Fibroblast of the aortic adventitia (primary cell): ENCODE data around the gene TMPRSS6. TPM values are rescaled to one million over a fixed set of nuclear protein-coding genes. Genes with fewer than 3 reads are reported as not detected.

Source experiments
- DNase-seq: peaks from one replicate; pipeline ENCODE4 v3.0.0-alpha.2; 2010; ENCODE audit warnings: low read depth
- H3K4me3 ChIP-seq: 2 replicates; pipeline ENCODE4 v1.5.1; 2011; ENCODE audit warnings: low read depth, mild to moderate bottlenecking, control low read depth, low read length, moderate library complexity
- total RNA-seq: library from RNA; depleted of rRNA; stranded (reverse); fragments of >200 nt; gene quantifications from 2 replicates; pipeline ENCODE4 v1.2.3, GENCODE V29; 2012; ENCODE audit warnings: low replicate concordance
- TF ChIP-seq, protein P1 (sequence below): IDR thresholded peaks from 2 replicates; pipeline ENCODE4 v1.5.1; 2011; ENCODE audit warnings: mild to moderate bottlenecking, low read length, control low read depth, inconsistent platforms; ENCODE audit not compliant: insufficient read depth

Gene TMPRSS6
- total RNA-seq, 1 donor: not detected

DNA sequence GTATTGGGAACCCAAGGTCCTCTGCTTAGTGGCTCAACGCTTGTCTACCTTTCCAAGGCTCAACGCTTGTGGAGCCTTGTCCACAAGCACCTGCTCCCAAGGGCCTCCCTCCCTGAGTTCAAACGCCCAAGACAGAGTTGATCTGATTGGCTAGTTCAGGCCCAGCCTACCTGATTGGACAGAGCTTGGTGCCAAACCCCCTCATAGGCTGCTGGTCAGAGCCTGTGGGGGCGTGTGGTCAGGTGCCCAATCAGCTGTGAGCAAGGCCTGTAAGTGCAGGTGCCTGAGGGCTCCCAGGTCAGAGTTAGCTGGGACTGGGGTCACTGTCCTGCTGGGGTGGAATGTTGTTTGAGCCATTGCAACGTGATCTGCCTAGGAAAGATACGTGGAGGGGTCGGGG lies 16.9 kb upstream of the TMPRSS6 start:
- TF ChIP-seq, protein P1, sequence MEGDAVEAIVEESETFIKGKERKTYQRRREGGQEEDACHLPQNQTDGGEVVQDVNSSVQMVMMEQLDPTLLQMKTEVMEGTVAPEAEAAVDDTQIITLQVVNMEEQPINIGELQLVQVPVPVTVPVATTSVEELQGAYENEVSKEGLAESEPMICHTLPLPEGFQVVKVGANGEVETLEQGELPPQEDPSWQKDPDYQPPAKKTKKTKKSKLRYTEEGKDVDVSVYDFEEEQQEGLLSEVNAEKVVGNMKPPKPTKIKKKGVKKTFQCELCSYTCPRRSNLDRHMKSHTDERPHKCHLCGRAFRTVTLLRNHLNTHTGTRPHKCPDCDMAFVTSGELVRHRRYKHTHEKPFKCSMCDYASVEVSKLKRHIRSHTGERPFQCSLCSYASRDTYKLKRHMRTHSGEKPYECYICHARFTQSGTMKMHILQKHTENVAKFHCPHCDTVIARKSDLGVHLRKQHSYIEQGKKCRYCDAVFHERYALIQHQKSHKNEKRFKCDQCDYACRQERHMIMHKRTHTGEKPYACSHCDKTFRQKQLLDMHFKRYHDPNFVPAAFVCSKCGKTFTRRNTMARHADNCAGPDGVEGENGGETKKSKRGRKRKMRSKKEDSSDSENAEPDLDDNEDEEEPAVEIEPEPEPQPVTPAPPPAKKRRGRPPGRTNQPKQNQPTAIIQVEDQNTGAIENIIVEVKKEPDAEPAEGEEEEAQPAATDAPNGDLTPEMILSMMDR: no peak
- DNase-seq: no peak

DNA sequence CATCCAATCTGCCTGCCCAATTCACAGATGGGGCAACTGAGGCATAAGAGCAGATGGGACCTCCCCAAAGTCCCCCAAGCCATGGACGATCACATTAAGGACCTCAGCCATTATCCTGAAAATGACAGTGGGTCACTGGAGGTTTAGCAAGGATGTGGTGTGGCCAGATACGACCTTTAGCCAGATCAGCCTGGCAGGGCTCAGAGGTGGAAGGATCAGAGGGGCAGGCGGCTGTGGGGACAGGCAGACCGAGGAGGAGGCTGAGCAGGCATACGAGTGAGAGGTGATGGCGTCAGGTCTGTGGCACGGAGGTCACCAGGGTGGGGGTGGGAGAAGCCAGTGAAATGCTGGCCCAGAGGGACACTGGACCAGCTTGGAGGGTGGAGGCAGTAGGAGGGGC lies 14.1 kb upstream of the TMPRSS6 start:
- TF ChIP-seq, protein P1: no peak
- H3K4me3 ChIP-seq: no peak overlapping the region
- no peak for DNase-seq

More for the DNA sequence above, 16.9 kb upstream of the TMPRSS6 start:
- H3K4me3 ChIP-seq: no peak overlapping the region

DNA sequence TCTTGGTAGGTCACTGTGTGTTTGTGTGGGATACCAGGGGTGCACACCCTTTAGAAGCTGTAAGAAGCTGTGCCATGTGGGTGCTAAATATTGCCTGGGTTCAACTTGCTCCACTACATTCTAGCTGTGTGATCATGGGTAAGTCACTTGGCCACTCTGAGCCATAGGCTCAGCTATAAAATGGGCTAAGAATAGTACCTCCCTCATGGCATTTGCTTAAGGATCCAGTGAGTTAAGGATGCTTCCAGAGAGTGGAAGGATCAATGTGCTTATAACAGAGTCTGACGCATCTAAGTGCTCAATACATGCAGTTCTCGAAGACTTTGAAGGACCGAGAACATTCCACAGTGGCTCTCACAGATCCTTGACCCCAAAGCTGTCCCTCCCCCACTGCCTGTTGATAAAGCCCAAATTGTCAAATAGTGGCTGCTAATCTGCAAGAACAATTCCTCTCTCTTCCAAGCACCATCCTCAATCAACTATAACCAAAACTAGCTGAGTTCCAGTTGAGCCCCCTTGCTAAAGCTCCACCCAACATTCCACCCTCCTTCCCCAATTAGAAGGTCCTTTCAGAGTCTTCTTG lies 13.2 kb upstream of the TMPRSS6 start:
- DNase-seq: no peak
- TF ChIP-seq, protein P1: no peak
- no peak overlapping the region for H3K4me3 ChIP-seq

DNA sequence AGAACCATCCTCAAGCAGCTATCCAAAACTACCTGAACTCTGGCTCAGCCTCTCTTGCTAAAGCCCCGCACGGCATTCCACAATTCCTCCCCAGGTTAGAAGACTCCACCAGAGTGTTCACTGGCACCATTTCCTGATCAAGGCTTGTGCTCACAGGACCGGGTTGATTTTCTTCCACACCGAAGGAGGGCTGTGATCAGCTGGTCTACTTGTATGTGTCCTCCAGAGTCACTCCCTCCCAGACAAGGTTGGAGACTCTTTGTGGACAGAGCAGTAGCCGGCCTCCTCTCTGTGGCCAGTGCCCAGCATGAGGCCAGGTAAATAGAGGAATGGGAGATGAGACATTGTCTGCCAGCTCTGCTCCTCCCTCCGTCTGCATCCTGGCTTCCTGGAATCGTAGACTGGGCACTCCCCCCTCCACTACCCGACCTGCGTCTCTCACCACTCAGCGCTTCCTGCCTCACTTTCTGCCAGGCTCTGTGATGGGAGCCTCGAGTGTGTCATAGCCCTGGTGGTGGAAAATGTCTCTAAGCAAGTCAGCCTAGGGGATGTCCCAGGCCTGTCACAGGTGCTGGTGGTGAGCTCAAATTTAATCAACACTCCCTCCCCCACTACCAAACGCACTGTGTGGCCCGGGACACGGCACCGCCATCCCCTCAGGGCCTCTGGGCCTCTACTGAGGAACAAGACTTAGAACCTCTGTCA lies 12.5 kb upstream of the TMPRSS6 start:
- TF ChIP-seq, protein P1: no peak
- H3K4me3 ChIP-seq: no peak overlapping the region
- DNase-seq: peak; percentile 9

DNA sequence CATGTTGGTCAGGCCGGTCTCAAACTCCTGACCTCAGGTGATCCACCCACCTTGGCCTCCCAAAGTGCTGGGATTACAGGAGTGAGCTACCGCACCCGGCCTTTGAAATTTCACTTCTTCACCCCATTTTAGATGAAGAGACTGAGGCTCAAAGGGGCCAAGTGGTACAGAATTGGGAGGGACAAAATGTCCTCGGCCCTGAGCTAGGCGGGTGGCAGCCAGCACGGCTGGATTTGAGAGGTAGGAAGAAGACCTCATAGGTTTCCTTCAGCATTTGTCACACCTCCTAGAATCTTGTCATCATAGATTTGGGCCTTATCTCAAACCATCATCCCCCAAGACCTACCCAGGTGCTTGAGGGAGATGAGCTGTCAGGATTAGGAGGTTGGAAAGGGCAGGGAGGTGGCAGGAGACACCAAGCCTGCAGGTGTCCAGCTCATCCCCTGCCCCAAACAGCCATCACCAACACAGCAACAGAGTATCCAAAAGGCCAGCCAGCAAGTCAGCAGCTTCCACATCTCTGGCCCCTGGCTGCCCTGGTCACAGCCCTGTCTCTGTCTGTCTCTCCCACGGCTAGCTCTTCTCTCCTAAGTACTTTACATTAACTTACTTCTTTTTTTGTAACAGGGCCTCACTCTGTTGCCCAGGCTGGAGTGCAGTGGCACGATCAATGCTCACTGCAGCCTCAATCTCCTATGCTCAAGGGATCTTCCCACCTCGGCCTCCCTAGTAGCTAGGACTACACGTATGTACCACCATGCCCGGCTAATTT lies 11.2 kb upstream of the TMPRSS6 start:
- TF ChIP-seq, protein P1: no peak
- DNase-seq: no peak
- no peak overlapping the region for H3K4me3 ChIP-seq

DNA sequence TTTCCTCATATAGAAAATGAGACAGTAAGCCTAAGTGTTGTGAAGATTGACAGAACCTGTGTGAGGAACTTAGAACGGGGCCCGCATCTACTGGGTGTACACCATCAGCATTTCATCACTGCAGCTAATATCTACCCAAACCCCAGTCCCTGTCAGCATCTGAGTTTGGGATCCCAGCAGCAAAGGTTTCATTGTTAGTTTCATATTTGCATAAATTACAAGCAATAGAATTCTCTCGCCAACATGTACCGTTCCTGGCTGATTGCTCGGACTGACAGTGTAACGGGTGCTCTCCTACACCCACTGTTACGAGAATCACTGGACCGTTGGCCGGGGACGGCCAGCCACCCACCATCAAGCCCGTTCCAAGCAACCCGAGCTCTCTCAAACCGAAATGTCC lies 10.4 kb upstream of the TMPRSS6 start:
- H3K4me3 ChIP-seq: no peak overlapping the region
- DNase-seq: no peak
- TF ChIP-seq, protein P1: no peak
